ENCODE measurements around the gene DGKH. TPM values are rescaled to one million over a fixed set of nuclear protein-coding genes. Genes with fewer than 3 reads are reported as not detected.

The DGKH gene
- total RNA-seq, 1 donor from 2014 or later: 9.6 TPM

DNA sequence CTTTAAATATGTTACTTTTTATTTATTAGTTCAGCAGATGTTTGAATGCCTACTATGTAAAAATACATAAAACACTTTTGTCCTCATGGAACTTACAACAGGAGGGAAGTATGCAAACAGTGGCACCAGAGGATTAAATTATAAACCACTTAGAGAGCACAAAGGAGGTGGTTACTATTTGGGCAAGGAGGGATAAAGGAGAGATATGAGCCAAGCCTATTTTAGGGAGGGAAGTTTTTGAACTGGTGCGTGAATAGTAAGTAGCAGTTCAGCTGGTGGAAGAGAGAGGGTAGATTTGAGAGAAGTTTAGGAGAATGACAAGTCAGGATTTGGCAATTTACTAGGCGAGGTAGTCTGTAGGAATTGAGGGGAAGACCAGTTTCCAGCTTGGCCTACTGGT, 232.1 kb downstream of the DGKH start:
- H3K4me1 Mint-ChIP-seq (ENCODE audit: unreplicated experiment): peaks cover 22% of the 10 kb centered on the region
- no peak overlapping the region for H3K4me3 Mint-ChIP-seq
- no peaks in the 10 kb centered on the region for H3K27me3 Mint-ChIP-seq
- no peaks in the 10 kb centered on the region for H3K9me3 Mint-ChIP-seq
- DNase-seq (ENCODE audit: extremely low spot score, unreplicated experiment): no peak
- no peak overlapping the region for H3K27ac Mint-ChIP-seq
- H3K36me3 Mint-ChIP-seq: peaks cover 7% of the 10 kb centered on the region
- TF ChIP-seq CTCF (conservative IDR thresholded peaks at IDR 0.05): no peak

- DNase-seq (ENCODE audit: extremely low spot score, unreplicated experiment): no peak
- no peak overlapping the region for H3K4me3 Mint-ChIP-seq
- H3K27me3 Mint-ChIP-seq: no peaks in the 10 kb centered on the region
- H3K4me1 Mint-ChIP-seq (ENCODE audit: unreplicated experiment): peaks cover 17% of the 10 kb centered on the region
- TF ChIP-seq CTCF (conservative IDR thresholded peaks at IDR 0.05): no peak
- peaks cover 18% of the 10 kb centered on the region for H3K36me3 Mint-ChIP-seq
- no peaks in the 10 kb centered on the region for H3K9me3 Mint-ChIP-seq
- no peak overlapping the region for H3K27ac Mint-ChIP-seq
These were observed 235.1 kb downstream of the DGKH start for GRCh38 chr13:42283574-42283973.

DNA sequence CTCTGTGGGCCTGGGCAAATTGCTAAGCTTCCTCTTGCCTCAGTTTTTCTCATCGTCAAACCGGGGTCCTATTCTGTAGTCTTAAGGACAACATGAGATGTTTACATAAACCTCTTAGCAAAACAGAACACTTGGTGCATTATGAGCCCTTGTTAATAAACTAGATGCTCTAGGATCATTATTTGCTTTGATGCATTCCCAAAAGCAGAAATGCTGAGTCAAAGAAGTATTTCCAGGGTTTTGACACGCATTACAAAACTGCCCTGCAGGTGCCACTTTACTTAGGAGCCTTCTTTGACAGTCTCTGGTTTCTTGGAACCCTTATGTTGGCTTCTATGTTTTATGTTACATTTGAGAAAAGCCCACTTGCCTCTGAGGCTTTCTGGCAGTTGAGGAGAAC, 235.6 kb downstream of the DGKH start:
- peaks cover 17% of the 10 kb centered on the region for H3K4me1 Mint-ChIP-seq (ENCODE audit: unreplicated experiment)
- no peaks in the 10 kb centered on the region for H3K27me3 Mint-ChIP-seq
- H3K4me3 Mint-ChIP-seq: no peak overlapping the region
- H3K9me3 Mint-ChIP-seq: no peaks in the 10 kb centered on the region
- no peak for TF ChIP-seq CTCF (conservative IDR thresholded peaks at IDR 0.05)
- DNase-seq (ENCODE audit: extremely low spot score, unreplicated experiment): no peak
- no peak overlapping the region for H3K27ac Mint-ChIP-seq
- peaks cover 23% of the 10 kb centered on the region for H3K36me3 Mint-ChIP-seq

Other genes with a start within 250 kb of the DGKH start
- gene VWA8, start 87.5 kb upstream of the DGKH start, total RNA-seq (ENCODE audit: low replicate concordance): 15.1 and 19.6 TPM in 2 replicates
- gene AKAP11, start 223.5 kb downstream of the DGKH start, total RNA-seq (ENCODE audit: low replicate concordance): 19.5 and 30.3 TPM in 2 replicates

All from type B pancreatic cell (in vitro differentiated cells).